ENCODE results near the gene PNKP.
A peak's percentile ranks its signal among the peaks of the same experiment; 100 is the strongest.

PNKP gene

GRCh38 chr19:49857061-49857837, 10.1 kb downstream of the PNKP start:
- DNase-seq: no peak

GRCh38 chr19:49856574-49857021, 10.8 kb downstream of the PNKP start:
- no peak for DNase-seq

GRCh38 chr19:49855676-49856573, 11.5 kb downstream of the PNKP start:
- DNase-seq: no peak

- no peak for DNase-seq
Observed at GRCh38 chr19:49855277-49855675, 12.1 kb downstream of the PNKP start.

- no peak for DNase-seq
Observed at GRCh38 chr19:49854378-49855263, 12.8 kb downstream of the PNKP start.

GRCh38 chr19:49853852-49854377, 13.5 kb downstream of the PNKP start:
- DNase-seq: no peak

GRCh38 chr19:49852631-49853126, 14.7 kb downstream of the PNKP start:
- no peak for DNase-seq

GRCh38 chr19:49851456-49852259, 15.7 kb downstream of the PNKP start:
- DNase-seq: peak; percentile 12

- peak; percentile 84 for DNase-seq
Observed at GRCh38 chr19:49850487-49851342, 16.7 kb downstream of the PNKP start, which contains the start of gene PTOV1. Gene PTOV1, plus strand, starts transcription at chr19:49851159.

- DNase-seq: no peak
Observed at GRCh38 chr19:49850221-49850486, 17.2 kb downstream of the PNKP start.

- DNase-seq: no peak
Observed at GRCh38 chr19:49849433-49850220, 17.7 kb downstream of the PNKP start.

GRCh38 chr19:49848938-49849337, 18.4 kb downstream of the PNKP start:
- DNase-seq: no peak

- DNase-seq: no peak
Observed at GRCh38 chr19:49847731-49848696, 19.4 kb downstream of the PNKP start.

- no peak for DNase-seq
Observed at GRCh38 chr19:49846408-49846807, 21.0 kb downstream of the PNKP start.

- no peak for DNase-seq
Observed at GRCh38 chr19:49845414-49845813, 22.0 kb downstream of the PNKP start.

- DNase-seq: no peak
Observed at GRCh38 chr19:49844138-49845095, 23.0 kb downstream of the PNKP start.

- DNase-seq: no peak
Observed at GRCh38 chr19:49843265-49843664, 24.1 kb downstream of the PNKP start.

All from NCI-H1092 (cell line).